Measurements from ENCODE around the gene CDC42SE2.
"Not testable (repeated sequence)": the region's sequence is repeated elsewhere in the genome, so short reads cannot be mapped to it uniquely, and the experiment has no call there.

Gene CDC42SE2

DNA sequence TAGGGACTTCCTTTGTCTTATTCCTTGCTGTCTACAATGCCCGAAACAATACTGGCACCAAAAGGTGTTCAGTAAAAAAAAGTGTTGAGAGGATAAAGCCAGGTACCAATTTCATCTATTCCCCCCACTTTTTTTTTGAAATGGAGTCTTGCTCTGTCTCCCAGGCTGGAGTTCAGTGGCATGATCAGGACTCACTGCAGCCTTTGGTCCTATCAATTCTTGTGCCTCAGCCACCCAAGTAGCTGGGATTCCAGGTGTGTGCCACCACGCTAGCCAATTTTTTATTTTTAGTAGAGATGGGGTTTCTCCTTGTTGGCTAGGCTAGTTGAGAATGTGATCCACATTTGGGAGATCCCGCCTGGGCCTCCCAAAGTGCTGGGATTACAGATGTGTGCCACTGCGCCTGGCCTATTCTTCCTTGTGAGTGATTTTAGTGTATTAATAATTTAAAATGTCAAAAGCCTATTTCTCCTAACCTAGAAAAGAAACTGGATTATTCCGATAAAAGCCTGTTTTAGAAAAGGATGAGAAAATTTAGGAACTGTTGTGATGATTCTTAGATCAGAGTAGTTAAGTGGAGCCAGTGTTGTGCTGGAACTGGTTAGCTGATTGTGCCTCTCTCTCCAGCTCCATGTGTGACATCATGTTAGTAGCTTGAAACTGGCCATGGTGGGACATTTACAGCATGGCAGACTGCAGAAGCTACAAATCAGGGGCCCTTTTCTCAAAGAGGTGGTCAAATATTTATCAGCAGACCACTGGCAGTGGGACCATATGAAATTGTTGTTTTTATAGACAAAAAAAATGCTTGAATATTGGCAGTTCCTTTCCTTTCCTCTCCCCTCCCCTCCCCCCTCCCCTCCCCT, 14.3 kb downstream of the CDC42SE2 start:
- no peak for DNase-seq (ENCODE audit: low read depth)

DNA sequence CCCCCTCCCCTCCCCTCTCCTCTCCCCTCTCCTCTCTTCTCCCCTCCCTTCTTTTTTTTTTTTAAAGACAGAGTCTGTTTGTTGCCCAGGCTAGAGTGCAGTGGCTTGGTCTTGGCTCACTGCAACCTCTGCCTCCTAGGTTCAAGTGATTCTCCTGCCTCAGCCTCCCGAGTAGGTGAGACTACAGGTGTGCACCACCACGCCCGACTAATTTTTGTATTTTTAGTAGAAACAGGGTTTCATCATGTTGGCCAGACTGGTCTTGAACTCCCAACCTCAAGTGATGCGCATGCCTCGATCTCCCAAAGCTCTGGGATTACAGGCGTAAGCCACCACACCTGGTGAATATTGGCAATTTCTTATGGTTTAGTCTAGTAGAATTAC, 14.9 kb downstream of the CDC42SE2 start:
- DNase-seq (ENCODE audit: low read depth): not testable (repeated sequence)

DNA sequence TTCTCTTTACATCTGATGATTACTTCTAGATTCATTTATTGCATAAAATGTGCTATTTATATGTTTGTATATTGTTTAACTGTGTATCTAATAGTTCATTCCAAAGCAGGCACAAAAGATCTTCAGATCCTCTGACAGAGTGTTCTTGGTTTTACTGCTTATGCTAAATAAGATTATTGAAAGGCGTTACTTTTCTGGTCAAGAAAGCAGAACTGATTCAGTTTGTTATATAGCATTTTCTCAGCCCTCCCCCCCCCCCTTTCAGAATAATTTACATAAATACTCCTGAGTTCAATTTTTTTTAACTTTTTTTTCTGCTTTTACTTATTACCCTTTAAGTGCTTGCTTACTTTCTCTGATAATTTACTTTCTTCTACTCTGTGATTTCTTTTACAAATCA, 15.4 kb downstream of the CDC42SE2 start:
- no peak for DNase-seq (ENCODE audit: low read depth)

DNA sequence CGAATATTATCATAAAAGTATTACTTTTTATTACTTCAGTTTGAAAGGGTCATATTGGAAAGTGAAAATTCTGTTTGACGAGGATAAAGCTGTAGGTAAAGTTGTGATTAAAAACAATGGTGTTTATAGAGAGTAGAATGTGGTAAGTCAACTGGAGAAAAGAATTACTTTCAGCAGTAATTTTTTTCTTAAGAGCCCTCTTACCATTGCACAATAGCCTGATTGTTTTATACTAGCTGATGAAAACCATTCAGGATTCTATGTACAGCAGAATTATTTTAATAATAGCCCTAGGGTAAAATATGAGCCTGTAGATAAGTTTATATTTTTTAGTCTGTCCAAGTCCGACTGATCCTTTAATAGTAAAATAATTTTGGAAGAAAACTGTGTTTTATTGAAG, 16.6 kb downstream of the CDC42SE2 start:
- DNase-seq (ENCODE audit: low read depth): no peak

DNA sequence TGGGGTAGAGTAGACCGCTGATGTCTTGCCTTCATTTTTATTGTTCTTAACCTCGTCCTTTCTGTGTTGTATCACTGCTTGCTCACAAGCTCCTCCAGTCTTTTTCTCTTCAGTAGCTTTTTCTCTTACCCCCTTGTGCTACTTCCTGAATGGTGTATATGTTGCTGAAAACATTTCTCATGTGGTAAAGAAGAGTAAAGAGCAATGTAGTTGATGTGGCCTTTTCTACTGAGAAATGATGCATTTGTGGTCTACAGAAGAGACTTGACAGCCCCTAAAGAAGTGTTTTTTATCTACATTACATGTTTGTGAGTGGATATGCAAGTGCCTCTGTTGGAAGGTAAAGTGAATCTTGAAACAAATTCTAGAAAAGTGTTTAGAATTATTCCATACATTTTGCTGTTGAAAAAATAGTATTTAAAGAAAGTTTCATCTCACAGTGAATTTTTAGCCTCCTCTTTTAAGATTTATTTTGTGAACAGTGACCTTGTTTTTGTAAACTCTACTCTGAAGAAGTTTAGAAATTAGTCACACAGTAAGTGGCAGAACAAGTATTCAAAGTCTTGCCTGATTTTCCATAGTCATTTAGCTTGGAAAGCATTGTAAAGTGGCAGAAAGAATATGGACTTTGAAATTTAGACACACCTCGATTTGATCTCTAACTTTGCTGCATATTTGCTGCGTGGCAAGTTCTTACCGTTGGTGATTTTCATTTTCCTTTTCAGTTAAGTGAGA, 17.4 kb downstream of the CDC42SE2 start:
- DNase-seq (ENCODE audit: low read depth): no peak

DNA sequence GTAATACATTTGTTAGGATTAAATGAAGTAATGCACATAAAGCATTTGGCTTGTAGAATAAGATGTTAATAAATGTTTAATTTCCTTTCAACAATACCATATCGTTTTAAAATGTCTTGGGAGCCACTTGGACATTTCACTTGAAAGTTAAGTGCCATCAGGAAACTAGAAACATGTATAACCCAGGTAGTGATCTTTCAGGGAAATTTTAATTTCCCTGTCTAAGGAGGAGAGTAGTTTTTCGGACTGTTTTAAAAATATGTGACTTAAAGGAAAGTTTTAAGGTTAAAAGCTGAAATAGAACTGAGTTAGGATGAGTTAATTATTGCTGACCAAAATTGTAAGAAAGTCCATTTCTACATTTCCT, 18.0 kb downstream of the CDC42SE2 start:
- no peak for DNase-seq (ENCODE audit: low read depth)

DNA sequence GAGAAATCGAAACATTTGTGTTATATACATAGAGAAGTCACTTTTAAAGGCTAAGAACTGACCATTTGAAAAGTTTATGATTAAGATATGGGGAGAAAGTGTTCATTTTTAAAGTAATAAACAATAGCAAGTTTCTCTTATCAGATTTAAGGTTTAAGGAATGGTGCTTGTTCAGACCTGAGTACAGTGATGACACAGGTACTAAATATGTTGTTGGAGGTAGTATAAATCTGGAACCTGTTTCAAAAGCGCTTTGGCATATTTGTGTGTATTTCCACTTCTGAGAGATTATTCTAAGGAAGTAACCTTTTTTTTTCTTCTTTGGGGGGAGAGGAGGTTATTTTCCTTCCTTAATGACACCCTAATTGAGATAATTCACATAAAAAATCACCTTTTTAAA, 18.4 kb downstream of the CDC42SE2 start:
- DNase-seq (ENCODE audit: low read depth): no peak

DNA sequence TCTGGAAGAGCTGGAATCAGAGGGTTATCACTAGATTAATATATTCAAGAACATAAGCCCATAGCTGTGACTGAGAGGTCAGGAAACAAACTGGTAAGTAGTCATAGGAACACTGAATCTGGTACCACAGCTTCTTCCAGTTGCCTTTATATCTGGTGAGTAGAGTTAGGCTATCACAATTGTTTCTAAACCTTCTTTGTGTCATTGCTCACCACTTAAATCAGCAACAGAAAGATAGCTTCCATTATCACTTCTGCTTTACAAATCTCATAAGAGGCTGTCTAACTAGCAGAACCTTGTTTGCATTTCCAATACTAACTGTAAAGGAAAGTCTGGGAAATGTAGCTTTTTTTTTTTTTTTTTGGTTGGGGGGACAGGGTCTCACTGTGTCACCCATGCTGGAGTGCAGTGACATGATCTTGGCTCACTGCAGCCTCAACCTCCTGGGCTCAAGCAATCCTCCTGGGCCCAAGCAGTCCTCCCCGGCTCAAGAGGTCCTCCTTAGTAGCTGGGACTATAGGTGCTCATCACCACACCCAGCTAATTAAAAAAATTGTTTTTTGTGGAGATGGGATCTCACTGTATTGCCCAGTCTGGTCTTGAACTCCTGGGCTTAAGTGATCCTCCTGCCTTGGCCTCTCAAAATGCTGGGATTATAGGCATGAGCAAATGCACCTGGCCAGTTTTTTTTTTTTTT, 22.0 kb downstream of the CDC42SE2 start:
- DNase-seq (ENCODE audit: low read depth): no peak

DNA sequence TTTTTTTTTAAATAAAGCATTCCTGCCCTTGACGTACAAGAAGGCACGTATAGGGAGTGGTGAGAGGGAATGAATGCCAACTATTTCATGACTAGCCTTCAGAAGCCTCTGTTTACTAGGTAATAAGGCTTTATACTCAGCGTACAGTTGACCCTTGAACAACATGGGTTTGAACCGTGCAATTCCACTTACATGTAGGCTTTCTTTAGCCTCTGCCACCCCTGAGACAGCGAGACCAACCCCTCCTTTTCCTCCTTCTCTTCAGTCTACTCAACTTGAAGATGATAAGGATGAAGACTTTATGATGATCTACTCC, 22.5 kb downstream of the CDC42SE2 start:
- no peak for DNase-seq (ENCODE audit: low read depth)

DNA sequence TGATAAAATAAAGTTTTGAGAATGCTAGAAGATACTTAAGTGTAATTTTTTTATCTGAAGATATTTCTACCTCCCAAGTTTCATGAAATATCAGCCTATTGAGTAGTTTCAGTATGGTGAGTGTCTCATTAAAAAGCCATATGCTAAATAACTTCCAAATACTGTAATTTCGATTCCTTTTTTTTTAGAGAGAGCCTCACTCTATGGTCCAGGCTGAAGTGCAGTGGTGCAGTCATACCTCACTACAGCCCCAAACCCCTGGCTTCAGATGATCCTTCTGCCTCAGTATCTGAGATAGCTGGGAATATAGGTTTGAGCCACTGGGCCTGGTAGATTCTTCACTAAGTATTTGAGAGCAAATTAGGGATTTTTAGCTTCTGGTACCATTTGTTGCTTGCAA, 24.5 kb downstream of the CDC42SE2 start:
- no peak for DNase-seq (ENCODE audit: low read depth)

DNA sequence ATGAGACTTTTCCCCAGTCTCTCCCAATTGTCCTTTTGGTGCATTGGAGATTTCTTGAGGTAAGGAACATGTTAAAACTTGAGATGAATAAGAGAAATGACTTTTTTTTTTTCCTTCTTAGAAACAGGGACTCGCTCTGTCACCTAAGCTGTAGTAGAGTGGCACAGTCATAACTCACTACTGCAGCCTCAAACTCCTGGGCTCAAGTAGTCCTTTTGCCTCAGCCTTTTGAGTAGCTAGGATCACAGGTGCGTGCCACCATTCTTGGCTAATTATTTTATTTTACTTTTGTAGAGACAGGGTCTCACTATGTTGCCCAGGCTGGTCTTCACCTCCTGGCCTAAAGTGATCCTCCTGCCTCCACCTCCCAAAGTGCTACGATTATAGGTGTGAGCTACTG, 25.9 kb downstream of the CDC42SE2 start:
- no peak for DNase-seq (ENCODE audit: low read depth)

DNA sequence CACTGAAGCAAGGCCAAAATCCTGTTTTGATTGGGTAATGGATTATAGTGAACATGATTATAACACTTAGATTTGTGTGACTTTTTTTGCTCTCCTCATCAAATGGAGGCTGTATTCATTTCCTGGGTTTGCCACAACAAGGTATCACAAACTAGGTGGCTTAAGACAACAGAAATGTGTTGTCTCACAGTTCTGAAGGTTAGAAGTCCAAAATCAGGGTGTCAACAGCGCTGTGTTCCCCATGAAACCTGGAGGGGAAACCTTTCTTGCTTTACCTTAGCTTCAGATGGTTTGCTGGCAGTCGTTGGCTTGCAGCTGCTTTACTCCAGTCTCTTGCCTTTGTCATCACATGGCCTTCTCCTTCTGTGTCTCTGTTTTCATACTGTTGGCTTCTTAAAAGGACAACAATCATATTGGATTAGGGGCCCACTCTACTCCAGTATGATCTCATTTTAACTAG, 32.4 kb downstream of the CDC42SE2 start:
- no peak for DNase-seq (ENCODE audit: low read depth)

DNA sequence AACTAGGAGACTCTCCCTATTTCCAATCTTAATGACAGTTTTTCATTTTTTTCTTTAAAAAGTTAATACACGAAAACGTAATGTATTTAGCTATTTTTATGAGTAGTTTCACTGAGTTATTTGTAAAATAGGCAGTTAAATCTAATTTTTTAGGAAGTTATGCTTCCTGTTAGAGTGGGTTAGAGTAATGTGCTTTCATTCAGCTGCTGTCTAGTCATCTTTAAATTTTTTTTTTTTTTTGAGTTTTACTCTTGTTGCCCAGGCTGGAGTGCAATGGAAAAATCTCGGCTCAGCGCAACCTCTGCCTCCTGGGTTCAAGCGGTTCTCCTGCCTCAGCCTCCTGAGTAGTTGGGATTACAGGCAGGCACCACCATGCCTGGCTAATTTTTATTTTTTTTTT, 34.0 kb downstream of the CDC42SE2 start:
- no peak for DNase-seq (ENCODE audit: low read depth)

DNA sequence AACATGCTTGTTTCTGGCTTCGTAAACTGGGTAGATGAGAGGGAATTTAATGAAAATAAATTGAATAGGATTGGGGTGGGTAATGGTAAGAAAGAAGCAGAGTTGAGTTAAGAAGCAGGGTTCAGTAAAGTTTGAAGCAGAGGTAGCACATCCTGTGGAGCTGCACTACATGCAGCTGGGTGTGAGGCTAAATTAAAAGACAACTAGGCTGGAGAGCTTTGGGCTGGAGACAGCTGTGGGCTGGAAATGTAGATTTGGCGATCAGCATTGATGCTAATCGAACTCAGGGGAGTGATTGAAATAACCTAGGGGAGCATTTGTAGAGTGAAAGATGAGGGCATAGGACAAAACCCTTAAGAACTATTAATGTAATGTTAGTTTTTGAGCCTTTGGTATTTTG, 35.6 kb downstream of the CDC42SE2 start:
- DNase-seq (ENCODE audit: low read depth): no peak

DNA sequence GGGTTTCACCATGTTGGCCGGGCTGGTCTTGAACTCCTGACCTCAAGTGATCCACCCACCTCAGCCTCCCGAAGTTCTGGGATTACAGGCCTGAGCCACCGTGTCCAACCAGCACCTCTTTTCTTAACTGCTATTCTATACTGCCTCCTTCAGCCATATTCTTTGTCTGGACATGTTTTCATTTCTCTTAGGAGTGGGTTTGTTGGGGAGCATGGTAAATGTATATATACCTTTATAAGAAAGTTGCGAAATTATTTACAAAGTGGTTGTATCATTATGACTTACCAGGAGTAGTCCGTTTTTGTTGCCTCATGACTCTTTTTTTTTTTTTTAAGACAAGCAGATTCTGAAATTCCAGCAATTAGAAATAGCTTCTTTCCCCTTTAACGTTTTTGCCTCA, 38.7 kb downstream of the CDC42SE2 start:
- DNase-seq (ENCODE audit: low read depth): no peak

DNA sequence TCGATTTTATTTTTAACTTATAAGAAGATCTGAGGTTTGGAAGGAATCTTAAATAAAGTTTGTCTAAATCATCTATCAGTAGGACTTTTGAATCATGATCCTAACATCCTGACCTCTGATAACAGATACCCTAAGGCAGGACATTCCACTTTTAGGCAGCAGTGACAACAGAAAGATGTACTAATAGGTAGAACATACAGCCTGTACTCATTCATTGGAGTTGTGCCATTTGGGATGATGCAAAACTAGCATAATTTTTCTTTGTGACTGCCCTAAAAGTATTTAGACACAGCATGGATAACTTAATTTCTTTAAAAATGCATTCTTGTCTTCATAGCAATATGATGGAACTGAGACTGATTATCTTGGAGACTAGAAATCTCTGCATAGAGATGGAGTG, 39.7 kb downstream of the CDC42SE2 start:
- peak; percentile 77 for DNase-seq (ENCODE audit: low read depth)

DNA sequence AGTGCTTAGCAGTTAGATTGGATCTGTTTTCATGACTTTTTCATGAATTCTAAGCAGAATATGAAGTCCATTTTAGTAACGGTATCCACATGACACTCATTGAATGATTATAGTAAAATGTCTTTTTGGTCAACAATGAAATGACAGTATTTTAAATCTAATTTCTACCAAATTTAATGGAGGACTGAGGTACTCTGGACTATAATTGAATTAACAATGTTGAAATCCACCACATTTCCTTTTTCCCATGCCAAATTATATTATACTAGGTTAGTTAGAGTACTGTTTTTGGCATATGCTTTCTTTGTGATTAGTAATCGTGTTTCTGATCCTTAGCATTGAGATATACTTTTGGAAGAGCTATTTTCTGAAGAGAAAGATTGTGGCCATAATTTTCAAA, 40.6 kb downstream of the CDC42SE2 start:
- DNase-seq (ENCODE audit: low read depth): no peak

DNA sequence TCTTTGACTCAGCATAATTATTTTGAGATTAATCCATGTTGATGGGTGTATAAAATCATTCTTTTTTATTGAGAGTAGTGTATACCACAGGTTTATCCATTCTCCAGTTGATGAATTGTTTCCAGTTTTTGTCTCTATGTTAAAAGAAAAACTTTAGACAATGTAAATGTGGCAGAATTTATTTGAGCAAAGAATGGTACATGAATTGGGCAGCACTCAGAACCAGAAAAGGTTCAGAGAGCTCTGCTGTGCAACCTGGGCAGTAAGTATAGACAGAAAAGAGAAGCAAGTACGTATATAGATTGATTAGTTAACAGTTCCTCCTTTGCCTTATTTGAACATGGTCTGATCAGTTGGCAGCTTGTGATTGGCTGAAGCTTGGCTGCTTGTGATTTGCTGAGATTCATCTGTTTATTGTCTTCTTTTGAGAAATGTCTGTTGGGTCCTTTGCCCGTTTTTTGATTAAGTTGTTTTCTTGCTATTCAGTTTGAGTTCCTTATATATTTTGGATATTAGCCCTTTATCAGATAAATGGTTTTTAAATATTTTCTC, 41.4 kb downstream of the CDC42SE2 start:
- DNase-seq (ENCODE audit: low read depth): no peak

DNA sequence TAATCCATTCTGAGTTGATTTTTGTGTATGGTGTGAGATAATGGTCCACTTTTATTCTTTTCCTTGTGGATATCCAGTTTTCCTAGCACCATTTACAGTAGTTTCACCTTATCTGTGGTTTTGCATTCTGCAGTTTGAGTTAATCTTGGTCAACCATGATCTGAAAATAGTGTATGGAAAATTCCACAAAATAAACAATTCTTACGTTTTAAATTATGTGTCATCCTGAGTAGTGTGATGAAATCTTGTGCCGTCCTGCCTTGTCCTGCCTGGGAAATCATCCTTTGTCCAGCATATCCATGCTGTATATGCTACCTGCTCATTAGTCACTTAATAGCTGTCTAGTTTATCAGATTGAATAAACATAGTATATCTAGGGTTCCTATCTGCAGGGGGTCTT, 42.1 kb downstream of the CDC42SE2 start:
- DNase-seq (ENCODE audit: low read depth): no peak

DNA sequence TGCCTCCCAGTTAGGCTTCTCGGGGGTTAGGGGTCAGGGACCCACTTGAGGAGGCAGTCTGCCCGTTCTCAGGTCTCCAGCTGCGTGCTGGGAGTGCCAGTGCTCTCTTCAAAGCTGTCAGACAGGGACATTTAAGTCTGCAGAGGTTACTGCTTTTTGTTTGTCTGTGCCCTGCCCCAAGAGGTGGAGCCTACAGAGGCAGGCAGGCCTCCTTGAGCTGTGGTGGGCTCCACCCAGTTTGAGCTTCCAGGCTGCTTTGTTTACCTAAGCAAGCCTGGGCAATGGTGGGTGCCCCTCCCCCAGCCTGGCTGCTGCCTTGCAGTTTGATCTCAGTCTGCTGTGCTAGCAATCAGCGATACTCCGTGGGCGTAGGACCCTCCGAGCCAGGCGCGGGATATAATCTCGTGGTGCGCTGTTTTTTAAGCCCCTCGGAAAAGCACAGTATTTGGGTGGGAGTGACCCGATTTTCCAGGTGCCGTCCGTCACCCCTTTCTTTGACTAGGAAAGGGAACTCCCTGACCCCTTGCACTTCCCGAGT, 48.5 kb downstream of the CDC42SE2 start:
- not testable (repeated sequence) for DNase-seq (ENCODE audit: low read depth)

DNA sequence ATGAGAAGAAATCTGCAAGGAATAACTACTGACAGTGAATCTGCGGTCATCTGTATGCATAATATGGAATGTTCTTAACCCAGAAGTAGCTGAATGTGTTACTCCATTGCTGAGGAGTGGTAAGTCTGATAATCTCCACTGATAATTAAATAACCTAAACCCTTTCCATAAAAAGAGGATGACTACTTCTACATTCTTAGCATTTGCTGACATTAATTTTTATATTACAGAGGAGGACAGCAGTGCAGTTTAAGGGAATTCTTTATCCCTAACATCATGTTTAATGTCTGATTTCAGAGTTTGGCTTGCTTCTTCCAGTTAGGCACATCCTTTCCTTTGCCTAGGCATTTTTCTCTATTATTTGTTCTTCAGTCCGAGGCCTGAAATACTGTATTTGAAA, 52.2 kb downstream of the CDC42SE2 start:
- no peak for DNase-seq (ENCODE audit: low read depth)

DNA sequence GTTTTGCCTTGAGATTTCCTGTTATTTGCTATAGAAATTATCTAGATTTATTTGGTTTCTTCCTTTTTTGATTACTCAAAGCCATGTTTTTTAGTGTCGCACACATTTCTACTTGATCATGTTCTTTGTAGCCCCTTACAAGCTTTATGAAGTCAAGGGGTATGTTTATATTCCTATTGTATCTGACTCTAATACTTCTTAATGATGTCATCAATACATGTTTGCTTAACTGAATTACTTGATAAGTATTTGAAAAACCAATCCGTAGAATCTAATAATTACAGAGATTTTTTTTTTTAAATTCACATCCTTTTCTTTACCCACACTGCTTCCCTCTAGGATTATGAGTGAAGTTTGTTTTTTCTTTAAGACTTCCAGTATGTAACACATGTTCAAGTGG, 53.0 kb downstream of the CDC42SE2 start:
- no peak for DNase-seq (ENCODE audit: low read depth)

DNA sequence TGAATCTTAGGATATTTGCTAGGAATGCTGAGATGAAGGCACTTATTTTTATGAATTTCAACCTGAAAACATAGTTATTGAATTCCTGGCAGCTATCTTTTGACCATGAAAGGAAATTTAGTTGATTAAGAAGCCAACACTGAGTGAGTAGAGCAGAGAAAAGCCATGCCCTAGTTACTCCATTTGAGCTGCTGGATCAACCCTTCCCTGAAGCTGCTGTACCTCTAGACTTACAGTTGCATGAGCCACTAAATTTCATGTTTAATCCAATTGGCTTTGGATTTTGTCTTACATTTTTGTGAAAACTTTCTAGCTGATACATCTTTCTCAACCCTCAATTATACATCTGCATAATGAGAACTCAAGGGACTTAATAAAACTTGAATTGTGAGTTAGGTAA, 54.6 kb downstream of the CDC42SE2 start:
- DNase-seq (ENCODE audit: low read depth): no peak

Data from fibroblast of the conjunctiva (primary cell).